Fibroblast of pulmonary artery (primary cell): Measurements from ENCODE around the gene CEP85L.

Source experiments
- DNase-seq: peaks from one replicate; pipeline ENCODE4 v3.0.0-alpha.2; 2010; ENCODE audit warnings: low read depth
- H3K4me3 ChIP-seq: replicated peaks from 2 replicates; pipeline ENCODE4 v1.5.1; 2011; ENCODE audit warnings: low read depth, mild to moderate bottlenecking, control low read depth, low read length, moderate library complexity
- CTCF ChIP-seq: IDR thresholded peaks from 2 replicates; pipeline ENCODE4 v1.5.1; 2011; ENCODE audit warnings: mild to moderate bottlenecking, control low read depth, low read length, inconsistent platforms; ENCODE audit errors: missing control alignments

The CEP85L gene

GRCh38 chr6:118639054-118639964 is 12.1 kb downstream of the CEP85L start:
- TF ChIP-seq CTCF: no peak
- no peak overlapping the region for H3K4me3 ChIP-seq
- DNase-seq: no peak

- no peak overlapping the region for H3K4me3 ChIP-seq
- DNase-seq: no peak
- TF ChIP-seq CTCF: no peak
These were observed 13.1 kb downstream of the CEP85L start for GRCh38 chr6:118638288-118638687.

- TF ChIP-seq CTCF: no peak
- H3K4me3 ChIP-seq: no peak overlapping the region
- DNase-seq: no peak
These were observed 15.3 kb downstream of the CEP85L start for GRCh38 chr6:118635909-118636735.

- no peak overlapping the region for H3K4me3 ChIP-seq
- TF ChIP-seq CTCF: no peak
- DNase-seq: no peak
These were observed 19.0 kb downstream of the CEP85L start for GRCh38 chr6:118632359-118632758.

- H3K4me3 ChIP-seq: no peak overlapping the region
- DNase-seq: no peak
- TF ChIP-seq CTCF: no peak
These were observed 20.5 kb downstream of the CEP85L start for GRCh38 chr6:118630923-118631322.

- H3K4me3 ChIP-seq: no peak overlapping the region
- no peak for TF ChIP-seq CTCF
- DNase-seq: no peak
These were observed 21.3 kb downstream of the CEP85L start for GRCh38 chr6:118630067-118630466.
